Tibial nerve (tissue), 3 donors: ENCODE measurements around the gene HSPA1L.

Experiments used
- POLR2A ChIP-seq, 2 donors: fragments of 450-650 bp; IDR thresholded peaks; one replicate each; pipeline ENCODE4 v1.6.1; 2017; ENCODE audit warnings: antibody characterized with exemption in 2 of 2, mild to moderate bottlenecking in 2 of 2, moderate library complexity in 2 of 2
- TF ChIP-seq, protein P1 (sequence below), 5 experiments: fragments of 200-600 bp in 3 of 5; fragments of 450-650 bp in 2 of 5; sonication (generic) in 3 of 5; IDR thresholded peaks; one replicate each; pipeline ENCODE4 v1.5.1; 2016 to 2019; ENCODE audit warnings: antibody characterized with exemption in 5 of 5, mild to moderate bottlenecking in 3 of 5, moderate library complexity in 2 of 5

DNA sequence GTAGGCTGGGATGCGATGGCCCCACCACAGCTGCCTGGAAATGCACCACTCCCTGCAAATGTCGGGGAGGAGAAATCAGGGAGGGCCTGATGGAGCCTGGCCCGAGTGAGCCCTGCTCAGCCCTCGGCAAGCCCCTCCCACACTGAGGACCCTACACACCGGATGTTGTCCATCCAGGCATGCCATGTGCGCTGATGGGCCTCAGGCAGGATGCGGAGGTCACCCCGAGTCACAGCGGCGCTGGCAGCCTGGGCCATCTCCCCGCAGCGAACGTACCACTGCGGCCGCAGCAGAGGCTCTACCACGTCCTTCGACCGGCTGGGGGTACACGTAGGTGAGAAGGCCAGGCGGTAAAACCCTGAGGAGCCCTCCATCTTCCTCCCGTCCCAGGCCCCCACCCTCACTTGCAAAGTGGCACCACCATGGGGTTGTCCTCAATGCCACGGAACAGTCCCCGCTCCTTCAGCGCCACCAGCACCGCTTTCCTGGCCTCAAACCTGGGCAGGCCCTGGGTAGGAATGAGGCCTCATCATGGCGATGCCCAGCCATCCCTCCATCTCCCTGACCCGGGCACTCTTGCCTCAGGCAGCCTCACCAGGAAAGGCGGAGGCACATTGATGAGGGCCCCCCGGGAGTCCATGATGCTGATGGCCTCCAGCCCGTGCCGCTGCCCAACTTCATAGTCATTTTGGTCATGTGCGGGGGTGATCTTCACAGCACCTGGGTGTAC is 32.8 kb downstream of the HSPA1L start:
- TF ChIP-seq, protein P1, sequence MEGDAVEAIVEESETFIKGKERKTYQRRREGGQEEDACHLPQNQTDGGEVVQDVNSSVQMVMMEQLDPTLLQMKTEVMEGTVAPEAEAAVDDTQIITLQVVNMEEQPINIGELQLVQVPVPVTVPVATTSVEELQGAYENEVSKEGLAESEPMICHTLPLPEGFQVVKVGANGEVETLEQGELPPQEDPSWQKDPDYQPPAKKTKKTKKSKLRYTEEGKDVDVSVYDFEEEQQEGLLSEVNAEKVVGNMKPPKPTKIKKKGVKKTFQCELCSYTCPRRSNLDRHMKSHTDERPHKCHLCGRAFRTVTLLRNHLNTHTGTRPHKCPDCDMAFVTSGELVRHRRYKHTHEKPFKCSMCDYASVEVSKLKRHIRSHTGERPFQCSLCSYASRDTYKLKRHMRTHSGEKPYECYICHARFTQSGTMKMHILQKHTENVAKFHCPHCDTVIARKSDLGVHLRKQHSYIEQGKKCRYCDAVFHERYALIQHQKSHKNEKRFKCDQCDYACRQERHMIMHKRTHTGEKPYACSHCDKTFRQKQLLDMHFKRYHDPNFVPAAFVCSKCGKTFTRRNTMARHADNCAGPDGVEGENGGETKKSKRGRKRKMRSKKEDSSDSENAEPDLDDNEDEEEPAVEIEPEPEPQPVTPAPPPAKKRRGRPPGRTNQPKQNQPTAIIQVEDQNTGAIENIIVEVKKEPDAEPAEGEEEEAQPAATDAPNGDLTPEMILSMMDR (IDR thresholded peaks at IDR 0.05), result no peak
- no peak for TF ChIP-seq POLR2A (IDR thresholded peaks at IDR 0.05)
